ENCODE results near the gene ACSBG1.
A peak's percentile ranks its signal among the peaks of the same experiment; 100 is the strongest.

ACSBG1 gene

DNA sequence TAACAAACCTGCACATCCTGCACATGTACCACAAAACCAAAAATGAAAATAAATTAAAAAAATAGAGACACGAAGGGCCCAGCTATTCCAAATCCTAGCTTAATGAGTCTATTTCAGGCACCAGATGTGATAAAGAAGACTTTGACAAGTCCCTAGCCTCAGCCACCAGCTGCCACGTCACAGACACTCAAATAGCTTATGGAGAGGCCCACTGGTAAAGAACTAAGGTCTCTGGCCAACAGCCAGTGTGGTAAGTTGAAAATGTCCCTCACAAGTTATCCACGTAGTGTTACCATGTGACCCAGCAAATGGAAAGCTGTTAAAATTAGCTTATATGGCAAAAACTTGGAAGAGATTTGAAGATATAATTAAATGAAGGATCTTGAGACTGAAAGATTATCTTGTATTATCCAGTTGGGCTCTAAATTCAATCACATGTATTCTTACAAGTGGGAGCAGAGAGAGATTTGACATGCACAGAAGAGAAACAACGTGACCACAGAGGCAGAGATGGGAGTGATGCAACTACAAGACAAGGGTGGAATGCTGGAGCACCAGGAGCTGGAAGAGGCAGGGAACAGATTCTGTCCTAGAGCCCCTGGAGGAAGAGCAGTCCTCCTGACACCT, 10.9 kb downstream of the ACSBG1 start:
- H3K18ac ChIP-seq (ENCODE audit: low read depth in 1 of 2, low read length in 2 of 2), result peak overlapping the region in 1 of 2 experiments; percentile 22
- H2BK5ac ChIP-seq (ENCODE audit: low read depth, low read length, poor library complexity, severe bottlenecking), result no peak overlapping the region
- no peak overlapping the region for H3K4me2 ChIP-seq (ENCODE audit: low read length, poor library complexity, severe bottlenecking)
- no peaks in the 10 kb centered on the region for H3K36me3 ChIP-seq (ENCODE audit: control insufficient read depth in 1 of 2, insufficient read depth in 2 of 2, low read depth in 1 of 2, low read length in 2 of 2)
- H4K8ac ChIP-seq (ENCODE audit: low read length), result no peak overlapping the region
- no peaks in the 10 kb centered on the region for H3K4me1 ChIP-seq (ENCODE audit: control insufficient read depth, insufficient read depth, low read depth, low read length)
- no peak overlapping the region for H3K4ac ChIP-seq (ENCODE audit: low read depth in 1 of 2, low read length in 2 of 2)
- no peak overlapping the region for H2AFZ ChIP-seq (ENCODE audit: low read depth, low read length)
- no peak overlapping the region for H3K14ac ChIP-seq (ENCODE audit: low read length in 2 of 2)
- DNase-seq, result peak; percentile 50
- H4K91ac ChIP-seq (ENCODE audit: low read length), result no peak overlapping the region
- H3K9me3 ChIP-seq (ENCODE audit: control insufficient read depth, low read length), result no peaks in the 10 kb centered on the region
- 93% methylated on average over 4 of the region's 4 CpGs for WGBS
- H3K9ac ChIP-seq (ENCODE audit: low read length), result no peak overlapping the region
- no peak overlapping the region for H3K27ac ChIP-seq (ENCODE audit: low read length, poor library complexity, severe bottlenecking)
- H3K79me1 ChIP-seq (replicated peaks; ENCODE audit: low read length, poor library complexity, severe bottlenecking), result no peaks in the 10 kb centered on the region
- no peak overlapping the region for H2BK12ac ChIP-seq (ENCODE audit: low read length in 2 of 2)
- H2BK120ac ChIP-seq (ENCODE audit: low read depth, low read length), result no peak overlapping the region
- no peak overlapping the region for H2AK5ac ChIP-seq (ENCODE audit: low read length, severe bottlenecking)
- H3K27me3 ChIP-seq (ENCODE audit: control insufficient read depth in 1 of 2, insufficient read depth in 1 of 2, low read length in 2 of 2), result peaks cover 0 to 23% of the 10 kb centered on the region in 2 experiments
- no peak overlapping the region for H3K23ac ChIP-seq (ENCODE audit: low read length in 2 of 2)
- no peak overlapping the region for H2BK15ac ChIP-seq (ENCODE audit: low read depth, poor library complexity, severe bottlenecking)
- H3K4me3 ChIP-seq (ENCODE audit: insufficient read depth in 1 of 2, low read depth in 1 of 2, low read length in 2 of 2), result no peak overlapping the region

DNA sequence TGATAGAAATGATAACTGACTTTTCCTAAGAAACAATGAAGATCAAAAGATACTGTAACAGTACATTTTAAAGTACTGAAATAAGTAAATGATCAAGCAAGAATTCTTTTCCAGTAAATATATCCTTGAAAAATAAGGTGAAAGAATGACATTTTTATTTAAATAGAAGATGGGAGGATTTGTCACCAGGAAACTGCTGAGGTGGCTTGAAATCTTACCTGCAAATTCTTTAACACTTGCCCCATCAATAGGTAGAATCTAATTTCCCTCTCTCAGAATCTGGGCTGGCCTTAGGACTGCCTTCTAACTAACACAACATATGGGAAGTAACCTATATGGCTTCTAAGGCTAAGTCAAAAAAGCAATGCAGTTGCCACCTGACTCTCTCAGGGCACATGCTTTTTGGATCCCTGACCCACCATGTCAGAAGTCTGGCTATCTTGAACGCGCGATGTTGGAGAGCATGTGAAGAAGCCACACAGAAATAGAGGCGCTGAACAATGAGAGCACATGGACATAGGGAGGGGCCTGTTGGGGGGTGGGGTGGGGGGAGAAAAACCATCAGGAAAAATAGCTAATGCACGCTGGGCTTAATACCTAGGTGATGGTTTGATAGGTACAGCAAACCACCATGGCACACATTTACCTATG, 11.5 kb downstream of the ACSBG1 start:
- Histone ChIP-seq H3K4me3 (ENCODE audit: insufficient read depth in 1 of 2, low read depth in 1 of 2, low read length in 2 of 2) (no peak overlapping the region), H3K27me3 (ENCODE audit: control insufficient read depth in 1 of 2, insufficient read depth in 1 of 2, low read length in 2 of 2) (peaks cover 0 to 19% of the 10 kb centered on the region in 2 experiments), H3K14ac (ENCODE audit: low read length in 2 of 2) (no peak overlapping the region), H3K9ac (ENCODE audit: low read length) (no peak overlapping the region), H2BK5ac (ENCODE audit: low read depth, low read length, poor library complexity, severe bottlenecking) (no peak overlapping the region), H2BK12ac (ENCODE audit: low read length in 2 of 2) (no peak overlapping the region), H2BK120ac (ENCODE audit: low read depth, low read length) (no peak overlapping the region), H3K18ac (ENCODE audit: low read depth in 1 of 2, low read length in 2 of 2) (no peak overlapping the region), H4K8ac (ENCODE audit: low read length) (no peak overlapping the region), H3K4ac (ENCODE audit: low read depth in 1 of 2, low read length in 2 of 2) (no peak overlapping the region), H2BK15ac (ENCODE audit: low read depth, poor library complexity, severe bottlenecking) (no peak overlapping the region), H3K9me3 (ENCODE audit: control insufficient read depth, low read length) (no peaks in the 10 kb centered on the region), H3K27ac (ENCODE audit: low read length, poor library complexity, severe bottlenecking) (no peak overlapping the region), H3K4me2 (ENCODE audit: low read length, poor library complexity, severe bottlenecking) (no peak overlapping the region), H4K91ac (ENCODE audit: low read length) (no peak overlapping the region), H3K36me3 (ENCODE audit: control insufficient read depth in 1 of 2, insufficient read depth in 2 of 2, low read depth in 1 of 2, low read length in 2 of 2) (no peaks in the 10 kb centered on the region), H3K79me1 (replicated peaks; ENCODE audit: low read length, poor library complexity, severe bottlenecking) (no peaks in the 10 kb centered on the region), H3K23ac (ENCODE audit: low read length in 2 of 2) (no peak overlapping the region), H2AFZ (ENCODE audit: low read depth, low read length) (no peak overlapping the region), H2AK5ac (ENCODE audit: low read length, severe bottlenecking) (no peak overlapping the region), H3K4me1 (ENCODE audit: control insufficient read depth, insufficient read depth, low read depth, low read length) (no peaks in the 10 kb centered on the region)
- DNase-seq, result no peak
- WGBS, result 97% methylated on average over 5 of the region's 5 CpGs

DNA sequence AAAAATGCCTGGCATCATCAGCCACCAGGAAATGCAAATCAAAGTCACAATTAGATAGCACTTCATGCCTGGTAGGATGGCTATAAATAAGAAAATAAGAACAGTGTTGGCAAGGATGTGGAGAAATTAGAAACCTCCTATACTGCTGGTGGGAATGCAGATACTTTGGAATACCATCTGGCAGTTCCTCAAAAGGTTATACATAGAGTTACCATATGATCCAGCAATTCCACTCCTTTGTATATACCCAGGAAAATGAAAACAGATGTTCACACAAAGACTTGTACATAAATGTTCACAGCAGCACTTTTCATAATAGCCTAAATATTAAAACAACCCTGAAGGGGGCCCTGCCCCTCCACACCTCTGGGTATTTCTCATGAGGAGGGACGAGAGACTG, 13.7 kb downstream of the ACSBG1 start:
- Histone ChIP-seq H3K9me3 (ENCODE audit: control insufficient read depth, low read length) (no peaks in the 10 kb centered on the region), H3K4me1 (ENCODE audit: control insufficient read depth, insufficient read depth, low read depth, low read length) (no peaks in the 10 kb centered on the region), H3K4me2 (ENCODE audit: low read length, poor library complexity, severe bottlenecking) (no peak overlapping the region), H2AK5ac (ENCODE audit: low read length, severe bottlenecking) (no peak overlapping the region), H2BK12ac (ENCODE audit: low read length in 2 of 2) (no peak overlapping the region), H2BK120ac (ENCODE audit: low read depth, low read length) (no peak overlapping the region), H4K91ac (ENCODE audit: low read length) (no peak overlapping the region), H4K8ac (ENCODE audit: low read length) (no peak overlapping the region), H3K23ac (ENCODE audit: low read length in 2 of 2) (no peak overlapping the region), H3K27me3 (ENCODE audit: control insufficient read depth in 1 of 2, insufficient read depth in 1 of 2, low read length in 2 of 2) (peaks cover 0 to 19% of the 10 kb centered on the region in 2 experiments), H3K4ac (ENCODE audit: low read depth in 1 of 2, low read length in 2 of 2) (no peak overlapping the region), H3K18ac (ENCODE audit: low read depth in 1 of 2, low read length in 2 of 2) (no peak overlapping the region), H3K36me3 (ENCODE audit: control insufficient read depth in 1 of 2, insufficient read depth in 2 of 2, low read depth in 1 of 2, low read length in 2 of 2) (no peaks in the 10 kb centered on the region), H2AFZ (ENCODE audit: low read depth, low read length) (no peak overlapping the region), H3K14ac (ENCODE audit: low read length in 2 of 2) (no peak overlapping the region), H3K4me3 (ENCODE audit: insufficient read depth in 1 of 2, low read depth in 1 of 2, low read length in 2 of 2) (no peak overlapping the region), H2BK5ac (ENCODE audit: low read depth, low read length, poor library complexity, severe bottlenecking) (no peak overlapping the region), H3K27ac (ENCODE audit: low read length, poor library complexity, severe bottlenecking) (no peak overlapping the region), H3K79me1 (replicated peaks; ENCODE audit: low read length, poor library complexity, severe bottlenecking) (no peaks in the 10 kb centered on the region), H2BK15ac (ENCODE audit: low read depth, poor library complexity, severe bottlenecking) (no peak overlapping the region), H3K9ac (ENCODE audit: low read length) (no peak overlapping the region)
- DNase-seq, result no peak
- 45% methylated on average over 1 of the region's 1 CpG for WGBS

DNA sequence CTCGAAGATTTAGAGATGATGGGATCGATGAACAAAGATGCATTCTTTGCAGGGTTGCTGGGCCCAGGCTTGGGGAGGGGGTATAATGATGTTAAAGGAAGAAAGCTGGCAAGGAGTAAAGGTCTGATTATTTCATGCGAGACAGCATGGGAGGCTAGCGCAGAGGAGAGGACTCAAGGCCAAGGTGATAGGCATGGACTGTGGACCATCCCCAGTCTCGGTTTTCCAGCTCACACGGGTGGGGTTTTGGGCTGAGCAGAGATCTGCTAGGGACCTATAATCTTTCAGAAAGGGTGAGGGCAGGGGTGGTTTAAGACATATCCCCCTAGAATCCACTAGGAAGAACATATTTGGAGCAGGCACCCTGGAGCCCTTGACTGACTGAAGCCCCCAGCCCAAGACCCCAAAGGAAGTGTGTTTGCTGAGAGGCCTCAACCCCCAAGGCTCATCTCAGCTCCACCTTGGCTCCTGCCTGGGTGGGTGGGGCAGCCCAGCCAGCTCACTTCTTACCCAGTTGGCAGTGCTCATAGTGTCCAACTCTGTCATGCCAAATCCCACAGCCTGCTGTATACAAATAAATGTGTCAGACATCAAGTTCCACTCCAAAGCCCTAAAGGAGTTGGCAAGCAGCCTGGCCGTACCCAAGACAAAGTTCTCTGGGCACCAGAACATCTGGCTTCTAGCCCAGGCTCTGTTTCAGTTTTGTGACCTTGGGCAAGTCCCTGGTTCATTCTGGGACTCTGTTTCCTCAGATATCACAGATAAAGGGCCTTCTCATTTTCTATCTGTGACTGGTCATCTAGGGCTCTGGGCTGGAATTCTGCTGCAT, 17.9 kb downstream of the ACSBG1 start:
- no peaks in the 10 kb centered on the region for H3K79me1 ChIP-seq (replicated peaks; ENCODE audit: low read length, poor library complexity, severe bottlenecking)
- H3K4me1 ChIP-seq (ENCODE audit: control insufficient read depth, insufficient read depth, low read depth, low read length), result peaks cover 22% of the 10 kb centered on the region
- H2BK12ac ChIP-seq (ENCODE audit: low read length in 2 of 2), result no peak overlapping the region
- no peak overlapping the region for H3K18ac ChIP-seq (ENCODE audit: low read depth in 1 of 2, low read length in 2 of 2)
- no peak overlapping the region for H3K23ac ChIP-seq (ENCODE audit: low read length in 2 of 2)
- H2BK5ac ChIP-seq (ENCODE audit: low read depth, low read length, poor library complexity, severe bottlenecking), result no peak overlapping the region
- no peak overlapping the region for H4K8ac ChIP-seq (ENCODE audit: low read length)
- H3K14ac ChIP-seq (ENCODE audit: low read length in 2 of 2), result no peak overlapping the region
- H3K9ac ChIP-seq (ENCODE audit: low read length), result no peak overlapping the region
- H2BK120ac ChIP-seq (ENCODE audit: low read depth, low read length), result no peak overlapping the region
- no peak overlapping the region for H4K91ac ChIP-seq (ENCODE audit: low read length)
- H2AK5ac ChIP-seq (ENCODE audit: low read length, severe bottlenecking), result no peak overlapping the region
- no peak overlapping the region for H2AFZ ChIP-seq (ENCODE audit: low read depth, low read length)
- no peak overlapping the region for H3K4ac ChIP-seq (ENCODE audit: low read depth in 1 of 2, low read length in 2 of 2)
- no peaks in the 10 kb centered on the region for H3K36me3 ChIP-seq (ENCODE audit: control insufficient read depth in 1 of 2, insufficient read depth in 2 of 2, low read depth in 1 of 2, low read length in 2 of 2)
- H3K4me3 ChIP-seq (ENCODE audit: insufficient read depth in 1 of 2, low read depth in 1 of 2, low read length in 2 of 2), result no peak overlapping the region
- H3K4me2 ChIP-seq (ENCODE audit: low read length, poor library complexity, severe bottlenecking), result no peak overlapping the region
- DNase-seq, result no peak
- H3K27ac ChIP-seq (ENCODE audit: low read length, poor library complexity, severe bottlenecking), result no peak overlapping the region
- H3K9me3 ChIP-seq (ENCODE audit: control insufficient read depth, low read length), result no peaks in the 10 kb centered on the region
- WGBS, result 90% methylated on average over 7 of the region's 7 CpGs
- H2BK15ac ChIP-seq (ENCODE audit: low read depth, poor library complexity, severe bottlenecking), result no peak overlapping the region
- peaks cover 0 to 17% of the 10 kb centered on the region in 2 experiments for H3K27me3 ChIP-seq (ENCODE audit: control insufficient read depth in 1 of 2, insufficient read depth in 1 of 2, low read length in 2 of 2)
